HL-60 (cell line): ENCODE results near the gene FMNL2.

Source experiments
- GABPA ChIP-seq: IDR thresholded peaks from 2 replicates; pipeline ENCODE4 v1.6.1; 2012; ENCODE audit warnings: low read depth
- POLR2AphosphoS5 ChIP-seq: IDR thresholded peaks from 2 replicates; pipeline ENCODE4 v1.6.1; 2012; ENCODE audit warnings: low read depth
- SPI1 ChIP-seq: IDR thresholded peaks from 2 replicates; pipeline ENCODE4 v1.6.1; 2012; ENCODE audit warnings: low read depth, mild to moderate bottlenecking, borderline replicate concordance
- TF ChIP-seq, protein P1 (sequence below): IDR thresholded peaks from one replicate; pipeline ENCODE4 v1.5.1; 2011; ENCODE audit warnings: low read length, control low read depth, inconsistent platforms; ENCODE audit not compliant: insufficient read depth
- TF ChIP-seq, protein P2 (sequence below): IDR thresholded peaks from 2 replicates; pipeline ENCODE4 v1.6.1; 2012; ENCODE audit warnings: low read depth; ENCODE audit not compliant: insufficient replicate concordance

DNA sequence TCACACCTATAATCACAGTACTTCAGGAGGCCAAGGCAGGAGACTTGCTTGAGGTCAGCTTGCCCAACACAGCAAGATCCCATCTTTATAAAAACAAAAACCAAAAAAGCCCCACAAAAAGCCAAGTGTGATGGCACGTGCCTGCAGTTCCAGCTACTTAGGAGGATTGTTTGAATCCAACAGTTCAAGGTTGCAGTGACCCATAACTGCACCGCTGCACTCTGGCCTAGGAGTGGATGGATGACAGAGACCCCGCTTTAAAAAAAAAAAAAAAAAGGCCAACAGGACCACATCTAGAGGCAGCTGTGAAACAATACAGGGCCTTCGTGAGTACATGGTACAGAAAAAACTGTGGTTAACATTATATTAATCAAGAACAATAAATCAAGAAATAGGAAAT is 326.1 kb downstream of the FMNL2 start:
- TF ChIP-seq, protein P1, sequence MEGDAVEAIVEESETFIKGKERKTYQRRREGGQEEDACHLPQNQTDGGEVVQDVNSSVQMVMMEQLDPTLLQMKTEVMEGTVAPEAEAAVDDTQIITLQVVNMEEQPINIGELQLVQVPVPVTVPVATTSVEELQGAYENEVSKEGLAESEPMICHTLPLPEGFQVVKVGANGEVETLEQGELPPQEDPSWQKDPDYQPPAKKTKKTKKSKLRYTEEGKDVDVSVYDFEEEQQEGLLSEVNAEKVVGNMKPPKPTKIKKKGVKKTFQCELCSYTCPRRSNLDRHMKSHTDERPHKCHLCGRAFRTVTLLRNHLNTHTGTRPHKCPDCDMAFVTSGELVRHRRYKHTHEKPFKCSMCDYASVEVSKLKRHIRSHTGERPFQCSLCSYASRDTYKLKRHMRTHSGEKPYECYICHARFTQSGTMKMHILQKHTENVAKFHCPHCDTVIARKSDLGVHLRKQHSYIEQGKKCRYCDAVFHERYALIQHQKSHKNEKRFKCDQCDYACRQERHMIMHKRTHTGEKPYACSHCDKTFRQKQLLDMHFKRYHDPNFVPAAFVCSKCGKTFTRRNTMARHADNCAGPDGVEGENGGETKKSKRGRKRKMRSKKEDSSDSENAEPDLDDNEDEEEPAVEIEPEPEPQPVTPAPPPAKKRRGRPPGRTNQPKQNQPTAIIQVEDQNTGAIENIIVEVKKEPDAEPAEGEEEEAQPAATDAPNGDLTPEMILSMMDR: no peak
- TF ChIP-seq SPI1 (no peak), POLR2AphosphoS5 (no peak), GABPA (no peak)
- TF ChIP-seq, protein P2, sequence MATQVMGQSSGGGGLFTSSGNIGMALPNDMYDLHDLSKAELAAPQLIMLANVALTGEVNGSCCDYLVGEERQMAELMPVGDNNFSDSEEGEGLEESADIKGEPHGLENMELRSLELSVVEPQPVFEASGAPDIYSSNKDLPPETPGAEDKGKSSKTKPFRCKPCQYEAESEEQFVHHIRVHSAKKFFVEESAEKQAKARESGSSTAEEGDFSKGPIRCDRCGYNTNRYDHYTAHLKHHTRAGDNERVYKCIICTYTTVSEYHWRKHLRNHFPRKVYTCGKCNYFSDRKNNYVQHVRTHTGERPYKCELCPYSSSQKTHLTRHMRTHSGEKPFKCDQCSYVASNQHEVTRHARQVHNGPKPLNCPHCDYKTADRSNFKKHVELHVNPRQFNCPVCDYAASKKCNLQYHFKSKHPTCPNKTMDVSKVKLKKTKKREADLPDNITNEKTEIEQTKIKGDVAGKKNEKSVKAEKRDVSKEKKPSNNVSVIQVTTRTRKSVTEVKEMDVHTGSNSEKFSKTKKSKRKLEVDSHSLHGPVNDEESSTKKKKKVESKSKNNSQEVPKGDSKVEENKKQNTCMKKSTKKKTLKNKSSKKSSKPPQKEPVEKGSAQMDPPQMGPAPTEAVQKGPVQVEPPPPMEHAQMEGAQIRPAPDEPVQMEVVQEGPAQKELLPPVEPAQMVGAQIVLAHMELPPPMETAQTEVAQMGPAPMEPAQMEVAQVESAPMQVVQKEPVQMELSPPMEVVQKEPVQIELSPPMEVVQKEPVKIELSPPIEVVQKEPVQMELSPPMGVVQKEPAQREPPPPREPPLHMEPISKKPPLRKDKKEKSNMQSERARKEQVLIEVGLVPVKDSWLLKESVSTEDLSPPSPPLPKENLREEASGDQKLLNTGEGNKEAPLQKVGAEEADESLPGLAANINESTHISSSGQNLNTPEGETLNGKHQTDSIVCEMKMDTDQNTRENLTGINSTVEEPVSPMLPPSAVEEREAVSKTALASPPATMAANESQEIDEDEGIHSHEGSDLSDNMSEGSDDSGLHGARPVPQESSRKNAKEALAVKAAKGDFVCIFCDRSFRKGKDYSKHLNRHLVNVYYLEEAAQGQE: no peak
